ENCODE measurements around the gene FBXW12.

Gene FBXW12

GRCh38 chr3:48407542-48408099 lies 35.6 kb downstream of the FBXW12 start:
- no peak for DNase-seq (ENCODE audit: low spot score)

GRCh38 chr3:48408823-48409281 lies 36.8 kb downstream of the FBXW12 start:
- DNase-seq (ENCODE audit: low spot score), result peak; percentile 53

GRCh38 chr3:48409291-48410201 lies 37.5 kb downstream of the FBXW12 start:
- peak; percentile 49 for DNase-seq (ENCODE audit: low spot score)

- peak; percentile 55 for DNase-seq (ENCODE audit: low spot score)
These were observed 38.4 kb downstream of the FBXW12 start for GRCh38 chr3:48410205-48411040.

GRCh38 chr3:48411041-48411588 lies 39.1 kb downstream of the FBXW12 start:
- DNase-seq (ENCODE audit: low spot score), result peak; percentile 30

GRCh38 chr3:48411606-48412374 lies 39.8 kb downstream of the FBXW12 start:
- DNase-seq (ENCODE audit: low spot score), result peak; percentile 38

GRCh38 chr3:48412375-48413001 lies 40.5 kb downstream of the FBXW12 start:
- DNase-seq (ENCODE audit: low spot score), result peak; percentile 53

GRCh38 chr3:48413086-48413485 lies 41.1 kb downstream of the FBXW12 start:
- no peak for DNase-seq (ENCODE audit: low spot score)

- DNase-seq (ENCODE audit: low spot score), result no peak
These were observed 41.6 kb downstream of the FBXW12 start for GRCh38 chr3:48413611-48414010.

GRCh38 chr3:48414376-48415250 lies 42.6 kb downstream of the FBXW12 start:
- no peak for DNase-seq (ENCODE audit: low spot score)

- DNase-seq (ENCODE audit: low spot score), result no peak
These were observed 43.4 kb downstream of the FBXW12 start for GRCh38 chr3:48415251-48415953.

- no peak for DNase-seq (ENCODE audit: low spot score)
These were observed 44.1 kb downstream of the FBXW12 start for GRCh38 chr3:48416091-48416505.

- no peak for DNase-seq (ENCODE audit: low spot score)
These were observed 44.5 kb downstream of the FBXW12 start for GRCh38 chr3:48416546-48416945.

- no peak for DNase-seq (ENCODE audit: low spot score)
These were observed 45.6 kb downstream of the FBXW12 start for GRCh38 chr3:48417529-48418108.

GRCh38 chr3:48418140-48418539 lies 46.1 kb downstream of the FBXW12 start:
- DNase-seq (ENCODE audit: low spot score), result no peak

- no peak for DNase-seq (ENCODE audit: low spot score)
These were observed 46.6 kb downstream of the FBXW12 start for GRCh38 chr3:48418651-48419050.

- DNase-seq (ENCODE audit: low spot score), result no peak
These were observed 47.1 kb downstream of the FBXW12 start for GRCh38 chr3:48419149-48419548.

GRCh38 chr3:48419597-48419996 lies 47.6 kb downstream of the FBXW12 start:
- no peak for DNase-seq (ENCODE audit: low spot score)

- no peak for DNase-seq (ENCODE audit: low spot score)
These were observed 48.5 kb downstream of the FBXW12 start for GRCh38 chr3:48420561-48420960.
